KMS-11 (cell line): ENCODE results near the gene UGCG.

Source experiments
- H2AFZ ChIP-seq: fragments of 200-600 bp; sonication (generic); 2 replicates; pipeline ENCODE4 v1.6.1; 2016; ENCODE audit warnings: antibody characterized with exemption, mixed run types, low read depth
- H3K27ac ChIP-seq: fragments of 200-600 bp; sonication (generic); 2 replicates; pipeline ENCODE4 v1.6.1; 2016; ENCODE audit warnings: mild to moderate bottlenecking, mixed run types
- H3K27me3 ChIP-seq: fragments of 200-600 bp; sonication (generic); 2 replicates; pipeline ENCODE4 v1.6.1; 2017; ENCODE audit warnings: mild to moderate bottlenecking, low read depth, mixed run types, moderate library complexity; ENCODE audit not compliant: insufficient read depth
- H3K36me3 ChIP-seq: fragments of 200-600 bp; sonication (generic); 2 replicates; pipeline ENCODE4 v1.6.1; 2017; ENCODE audit warnings: mild to moderate bottlenecking, mixed run types; ENCODE audit not compliant: insufficient read depth
- H3K4me1 ChIP-seq: fragments of 200-600 bp; sonication (generic); 2 replicates; pipeline ENCODE4 v1.6.1; 2016; ENCODE audit warnings: mild to moderate bottlenecking, low read depth, mixed run types; ENCODE audit not compliant: poor library complexity, severe bottlenecking
- H3K4me2 ChIP-seq: fragments of 200-600 bp; sonication (generic); 2 replicates; pipeline ENCODE4 v1.7.0; 2016; ENCODE audit warnings: mild to moderate bottlenecking, mixed run types
- H3K4me3 ChIP-seq: fragments of 200-600 bp; sonication (generic); IDR thresholded peaks from 2 replicates; pipeline ENCODE4 v1.6.1; 2017; ENCODE audit warnings: low read depth, low read length, mixed read lengths; ENCODE audit not compliant: insufficient read depth
- H3K79me2 ChIP-seq: fragments of 200-600 bp; sonication (generic); 2 replicates; pipeline ENCODE4 v1.6.1; 2016; ENCODE audit warnings: low read depth, mixed run types; ENCODE audit not compliant: insufficient read depth
- H3K9ac ChIP-seq: fragments of 200-600 bp; sonication (generic); 2 replicates; pipeline ENCODE4 v1.6.1; 2016; ENCODE audit warnings: mild to moderate bottlenecking, mixed run types
- H4K20me1 ChIP-seq: fragments of 200-600 bp; sonication (generic); 2 replicates; pipeline ENCODE4 v1.6.1; 2016; ENCODE audit warnings: mild to moderate bottlenecking, mixed run types; ENCODE audit not compliant: insufficient read depth
- CTCF ChIP-seq: fragments of 200-600 bp; sonication (generic); conservative IDR thresholded peaks from 2 replicates; pipeline ENCODE4 v1.6.1; 2017; ENCODE audit warnings: low read depth, mild to moderate bottlenecking, antibody characterized with exemption, low read length, moderate library complexity, mixed read lengths

The UGCG gene

GRCh38 chr9:111915425-111915758 is 18.8 kb downstream of the UGCG start:
- H4K20me1 ChIP-seq, result no peaks in the 10 kb centered on the region
- peaks cover 40% of the 10 kb centered on the region for H3K4me1 ChIP-seq
- H3K79me2 ChIP-seq, result peaks cover 31% of the 10 kb centered on the region
- H3K4me3 ChIP-seq, result no peak overlapping the region
- H2AFZ ChIP-seq, result no peak overlapping the region
- H3K27ac ChIP-seq, result no peak overlapping the region
- peak overlapping the region; percentile 37; the same call in 1 of the 2 replicates for H3K4me2 ChIP-seq
- no peaks in the 10 kb centered on the region for H3K27me3 ChIP-seq
- H3K36me3 ChIP-seq, result no peaks in the 10 kb centered on the region
- no peak for TF ChIP-seq CTCF
- no peak overlapping the region for H3K9ac ChIP-seq

- TF ChIP-seq CTCF, result no peak
- Histone ChIP-seq H3K9ac (no peak overlapping the region), H3K79me2 (peaks cover 27% of the 10 kb centered on the region), H2AFZ (no peak overlapping the region), H3K4me2 (peak overlapping the region; percentile 23; the same call in 1 of the 2 replicates), H4K20me1 (no peaks in the 10 kb centered on the region), H3K27me3 (no peaks in the 10 kb centered on the region), H3K4me1 (peaks cover 40% of the 10 kb centered on the region), H3K36me3 (no peaks in the 10 kb centered on the region), H3K4me3 (no peak overlapping the region), H3K27ac (no peak overlapping the region)
These were observed 19.6 kb downstream of the UGCG start for GRCh38 chr9:111916234-111916645.

GRCh38 chr9:111917201-111917600 is 20.6 kb downstream of the UGCG start:
- Histone ChIP-seq H3K27ac (no peak overlapping the region), H3K36me3 (no peaks in the 10 kb centered on the region), H3K4me1 (peaks cover 40% of the 10 kb centered on the region), H4K20me1 (no peaks in the 10 kb centered on the region), H3K9ac (no peak overlapping the region), H3K27me3 (no peaks in the 10 kb centered on the region), H3K4me3 (no peak overlapping the region), H2AFZ (no peak overlapping the region), H3K4me2 (no peak overlapping the region), H3K79me2 (peaks cover 26% of the 10 kb centered on the region)
- TF ChIP-seq CTCF, result no peak

GRCh38 chr9:111917980-111918379 is 21.4 kb downstream of the UGCG start:
- H3K79me2 ChIP-seq, result peaks cover 19% of the 10 kb centered on the region; the same call in 1 of the 2 replicates
- no peak overlapping the region for H3K9ac ChIP-seq
- no peak overlapping the region for H2AFZ ChIP-seq
- H3K27ac ChIP-seq, result no peak overlapping the region
- peaks cover 40% of the 10 kb centered on the region for H3K4me1 ChIP-seq
- H3K4me2 ChIP-seq, result no peak overlapping the region
- H3K4me3 ChIP-seq, result no peak overlapping the region
- H3K36me3 ChIP-seq, result no peaks in the 10 kb centered on the region
- TF ChIP-seq CTCF, result no peak
- no peaks in the 10 kb centered on the region for H4K20me1 ChIP-seq
- H3K27me3 ChIP-seq, result no peaks in the 10 kb centered on the region

GRCh38 chr9:111919875-111920274 is 23.3 kb downstream of the UGCG start:
- no peak for TF ChIP-seq CTCF
- H4K20me1 ChIP-seq, result no peaks in the 10 kb centered on the region
- no peak overlapping the region for H2AFZ ChIP-seq
- no peak overlapping the region for H3K27ac ChIP-seq
- no peak overlapping the region for H3K4me3 ChIP-seq
- peaks cover 26% of the 10 kb centered on the region for H3K4me1 ChIP-seq
- no peaks in the 10 kb centered on the region for H3K36me3 ChIP-seq
- H3K27me3 ChIP-seq, result no peaks in the 10 kb centered on the region
- H3K9ac ChIP-seq, result no peak overlapping the region
- H3K79me2 ChIP-seq, result 0 out of 2 replicates have a peak, but pooled peaks cover 3% of the 10 kb centered on the region
- H3K4me2 ChIP-seq, result no peak overlapping the region
